ENCODE measurements around the gene ZAR1L.

ZAR1L gene

GRCh38 chr13:32259116-32259515, 56.0 kb downstream of the ZAR1L start:
- Histone ChIP-seq H3K4me1 (ENCODE audit: control insufficient read depth in 1 of 2, insufficient read depth in 2 of 2, low read length in 2 of 2) (peaks cover 3% of the 10 kb centered on the region in 2 donors), H3K27me3 (ENCODE audit: control insufficient read depth in 1 of 2, insufficient read depth in 2 of 2, low read length in 2 of 2) (no peaks in the 10 kb centered on the region), H3K4me3 (ENCODE audit: low read depth in 1 of 2, low read length in 2 of 2) (no peak overlapping the region), H3K36me3 (ENCODE audit: control insufficient read depth in 1 of 2, insufficient read depth in 2 of 2, low read length in 2 of 2) (no peaks in the 10 kb centered on the region), H3K9me3 (ENCODE audit: control insufficient read depth in 1 of 2, low read length in 2 of 2) (no peaks in the 10 kb centered on the region), H3K27ac (ENCODE audit: low read depth, low read length) (no peak overlapping the region), H3K9ac (ENCODE audit: low read depth in 1 of 2, low read length in 2 of 2) (no peak overlapping the region)

DNA sequence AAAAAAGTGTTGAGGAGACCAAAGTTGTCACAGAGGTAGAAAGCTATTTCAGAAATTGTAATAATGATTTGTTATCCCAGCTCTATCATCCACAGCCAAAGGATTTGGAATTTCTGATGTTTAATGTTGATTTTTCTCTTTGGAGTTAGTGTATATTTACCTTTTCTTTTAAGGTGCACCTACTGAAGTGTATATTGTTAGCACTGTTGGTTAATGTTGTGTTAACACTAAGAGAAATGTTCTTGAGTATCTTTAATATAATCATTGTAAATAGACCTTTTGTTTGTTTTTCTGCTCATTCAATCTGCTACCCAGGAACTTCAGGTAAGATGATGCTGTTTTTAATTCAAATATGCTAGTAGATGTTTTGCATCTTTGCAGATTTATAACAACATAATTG, 57.5 kb downstream of the ZAR1L start:
- no peaks in the 10 kb centered on the region for H3K27me3 ChIP-seq (ENCODE audit: control insufficient read depth in 1 of 2, insufficient read depth in 2 of 2, low read length in 2 of 2)
- H3K9me3 ChIP-seq (ENCODE audit: control insufficient read depth in 1 of 2, low read length in 2 of 2), result no peaks in the 10 kb centered on the region
- H3K36me3 ChIP-seq (ENCODE audit: control insufficient read depth in 1 of 2, insufficient read depth in 2 of 2, low read length in 2 of 2), result no peaks in the 10 kb centered on the region
- no peak overlapping the region for H3K4me3 ChIP-seq (ENCODE audit: low read depth in 1 of 2, low read length in 2 of 2)
- no peak overlapping the region for H3K9ac ChIP-seq (ENCODE audit: low read depth in 1 of 2, low read length in 2 of 2)
- H3K4me1 ChIP-seq (ENCODE audit: control insufficient read depth in 1 of 2, insufficient read depth in 2 of 2, low read length in 2 of 2), result peaks cover 5 to 6% of the 10 kb centered on the region in 2 donors
- no peak overlapping the region for H3K27ac ChIP-seq (ENCODE audit: low read depth, low read length)

DNA sequence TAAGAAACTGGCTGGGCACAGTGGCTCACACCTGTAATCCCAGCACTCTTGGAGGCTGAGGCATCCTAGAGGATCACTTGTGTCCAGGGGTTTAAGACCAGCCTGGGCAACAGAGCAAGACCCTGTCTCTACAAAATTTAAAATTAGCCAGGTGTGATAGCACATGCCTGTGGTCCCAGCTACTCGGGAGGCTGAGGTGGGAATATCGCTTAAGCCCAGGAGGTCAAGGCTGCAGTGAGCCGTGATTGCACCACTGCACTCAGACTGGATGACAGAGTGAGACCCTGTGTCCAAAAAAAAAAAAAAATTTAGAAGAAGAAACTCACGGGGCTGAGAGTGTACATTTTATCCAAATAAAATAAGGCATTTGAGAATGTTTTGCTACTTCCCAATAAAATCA, 58.9 kb downstream of the ZAR1L start:
- no peaks in the 10 kb centered on the region for H3K36me3 ChIP-seq (ENCODE audit: control insufficient read depth in 1 of 2, insufficient read depth in 2 of 2, low read length in 2 of 2)
- H3K4me1 ChIP-seq (ENCODE audit: control insufficient read depth in 1 of 2, insufficient read depth in 2 of 2, low read length in 2 of 2), result peaks cover 5 to 6% of the 10 kb centered on the region in 2 donors
- H3K9me3 ChIP-seq (ENCODE audit: control insufficient read depth in 1 of 2, low read length in 2 of 2), result no peaks in the 10 kb centered on the region
- H3K9ac ChIP-seq (ENCODE audit: low read depth in 1 of 2, low read length in 2 of 2), result no peak overlapping the region
- no peak overlapping the region for H3K27ac ChIP-seq (ENCODE audit: low read depth, low read length)
- no peak overlapping the region for H3K4me3 ChIP-seq (ENCODE audit: low read depth in 1 of 2, low read length in 2 of 2)
- no peaks in the 10 kb centered on the region for H3K27me3 ChIP-seq (ENCODE audit: control insufficient read depth in 1 of 2, insufficient read depth in 2 of 2, low read length in 2 of 2)

GRCh38 chr13:32255724-32256109, 59.4 kb downstream of the ZAR1L start:
- H3K27ac ChIP-seq (ENCODE audit: low read depth, low read length), result no peak overlapping the region
- no peak overlapping the region for H3K9ac ChIP-seq (ENCODE audit: low read depth in 1 of 2, low read length in 2 of 2)
- no peak overlapping the region for H3K4me3 ChIP-seq (ENCODE audit: low read depth in 1 of 2, low read length in 2 of 2)
- no peaks in the 10 kb centered on the region for H3K36me3 ChIP-seq (ENCODE audit: control insufficient read depth in 1 of 2, insufficient read depth in 2 of 2, low read length in 2 of 2)
- no peaks in the 10 kb centered on the region for H3K27me3 ChIP-seq (ENCODE audit: control insufficient read depth in 1 of 2, insufficient read depth in 2 of 2, low read length in 2 of 2)
- H3K4me1 ChIP-seq (ENCODE audit: control insufficient read depth in 1 of 2, insufficient read depth in 2 of 2, low read length in 2 of 2), result peaks cover 5 to 6% of the 10 kb centered on the region in 2 donors
- H3K9me3 ChIP-seq (ENCODE audit: control insufficient read depth in 1 of 2, low read length in 2 of 2), result no peaks in the 10 kb centered on the region

GRCh38 chr13:32254916-32255723, 60.0 kb downstream of the ZAR1L start:
- H3K36me3 ChIP-seq (ENCODE audit: control insufficient read depth in 1 of 2, insufficient read depth in 2 of 2, low read length in 2 of 2), result peaks cover 0 to 1% of the 10 kb centered on the region in 2 donors
- H3K4me1 ChIP-seq (ENCODE audit: control insufficient read depth in 1 of 2, insufficient read depth in 2 of 2, low read length in 2 of 2), result peaks cover 5 to 6% of the 10 kb centered on the region in 2 donors
- H3K9ac ChIP-seq (ENCODE audit: low read depth in 1 of 2, low read length in 2 of 2), result no peak overlapping the region
- H3K4me3 ChIP-seq (ENCODE audit: low read depth in 1 of 2, low read length in 2 of 2), result no peak overlapping the region
- no peaks in the 10 kb centered on the region for H3K27me3 ChIP-seq (ENCODE audit: control insufficient read depth in 1 of 2, insufficient read depth in 2 of 2, low read length in 2 of 2)
- H3K27ac ChIP-seq (ENCODE audit: low read depth, low read length), result no peak overlapping the region
- no peaks in the 10 kb centered on the region for H3K9me3 ChIP-seq (ENCODE audit: control insufficient read depth in 1 of 2, low read length in 2 of 2)

DNA sequence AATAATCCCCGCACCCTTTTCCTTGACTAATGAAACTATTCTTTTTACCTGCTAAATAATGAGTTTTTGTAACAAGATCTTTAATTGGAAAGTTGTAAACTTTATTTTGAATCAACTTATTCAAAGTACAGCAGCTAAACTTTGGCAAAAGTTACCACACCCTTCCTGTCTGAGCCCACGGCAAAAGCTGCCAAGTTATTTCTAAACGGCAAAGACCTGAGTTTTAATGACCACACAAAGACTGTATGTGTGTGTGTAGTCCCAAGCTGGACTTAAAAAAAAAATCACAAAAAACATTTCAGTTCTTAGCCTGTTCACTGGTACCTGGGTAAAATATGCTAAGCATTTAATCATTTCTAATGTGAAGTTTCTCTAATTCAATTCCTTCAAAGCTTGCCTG, 60.7 kb downstream of the ZAR1L start:
- no peaks in the 10 kb centered on the region for H3K9me3 ChIP-seq (ENCODE audit: control insufficient read depth in 1 of 2, low read length in 2 of 2)
- H3K4me3 ChIP-seq (ENCODE audit: low read depth in 1 of 2, low read length in 2 of 2), result no peak overlapping the region
- no peak overlapping the region for H3K9ac ChIP-seq (ENCODE audit: low read depth in 1 of 2, low read length in 2 of 2)
- H3K27me3 ChIP-seq (ENCODE audit: control insufficient read depth in 1 of 2, insufficient read depth in 2 of 2, low read length in 2 of 2), result no peaks in the 10 kb centered on the region
- H3K36me3 ChIP-seq (ENCODE audit: control insufficient read depth in 1 of 2, insufficient read depth in 2 of 2, low read length in 2 of 2), result peaks cover 0 to 8% of the 10 kb centered on the region in 2 donors
- peaks cover 5 to 6% of the 10 kb centered on the region in 2 donors for H3K4me1 ChIP-seq (ENCODE audit: control insufficient read depth in 1 of 2, insufficient read depth in 2 of 2, low read length in 2 of 2)
- H3K27ac ChIP-seq (ENCODE audit: low read depth, low read length), result no peak overlapping the region

- no peaks in the 10 kb centered on the region for H3K27me3 ChIP-seq (ENCODE audit: control insufficient read depth in 1 of 2, insufficient read depth in 2 of 2, low read length in 2 of 2)
- H3K36me3 ChIP-seq (ENCODE audit: control insufficient read depth in 1 of 2, insufficient read depth in 2 of 2, low read length in 2 of 2), result peaks cover 0 to 10% of the 10 kb centered on the region in 2 donors
- H3K4me1 ChIP-seq (ENCODE audit: control insufficient read depth in 1 of 2, insufficient read depth in 2 of 2, low read length in 2 of 2), result peaks cover 5 to 6% of the 10 kb centered on the region in 2 donors
- H3K9ac ChIP-seq (ENCODE audit: low read depth in 1 of 2, low read length in 2 of 2), result no peak overlapping the region
- H3K9me3 ChIP-seq (ENCODE audit: control insufficient read depth in 1 of 2, low read length in 2 of 2), result no peaks in the 10 kb centered on the region
- H3K4me3 ChIP-seq (ENCODE audit: low read depth in 1 of 2, low read length in 2 of 2), result peak overlapping the region in 1 of 2 donors; percentile 17
- H3K27ac ChIP-seq (ENCODE audit: low read depth, low read length), result no peak overlapping the region
These were observed 61.2 kb downstream of the ZAR1L start for GRCh38 chr13:32253911-32254399.
